OCI-LY3 (cell line): ENCODE data around the gene PIK3R2.

Experiments used
- H2AFZ ChIP-seq: fragments of 200-600, 300-600 bp; shearing (Covaris generic); 2 replicates; pipeline ENCODE4 v1.6.0; 2014; ENCODE audit warnings: antibody characterized with exemption, low read depth, low read length
- H3K27ac ChIP-seq: fragments of 200-600, 300-600 bp; sonication (generic); 2 replicates; pipeline ENCODE4 v1.5.1; 2014; ENCODE audit warnings: mild to moderate bottlenecking, low read length, moderate library complexity, mixed read lengths
- H3K27me3 ChIP-seq: fragments of 200-600, 300-600 bp; sonication (generic); 2 replicates; pipeline ENCODE4 v1.6.1; 2014; ENCODE audit warnings: low read depth, low read length, mixed read lengths
- H3K36me3 ChIP-seq: fragments of 200-600, 300-600 bp; sonication (generic); replicated peaks from 2 replicates; pipeline ENCODE3; 2014; ENCODE audit warnings: low read depth, low read length, mixed read lengths
- H3K4me1 ChIP-seq: fragments of 300-600, 200-600 bp; sonication (generic); 2 replicates; pipeline ENCODE4 v1.6.1; 2014; ENCODE audit warnings: low read length, mixed read lengths
- H3K4me2 ChIP-seq: fragments of 200-600, 300-600 bp; sonication (generic); 2 replicates; pipeline ENCODE4 v1.6.1; 2014; ENCODE audit warnings: low read length, mixed read lengths
- H3K4me3 ChIP-seq: fragments of 300-600, 200-600 bp; sonication (generic); 2 replicates; pipeline ENCODE4 v1.5.1; 2014; ENCODE audit warnings: antibody characterized with exemption, mild to moderate bottlenecking, low read length, moderate library complexity
- H3K79me2 ChIP-seq: fragments of 300-600, 200-600 bp; shearing (Covaris generic); 2 replicates; pipeline ENCODE4 v1.6.1; 2014; ENCODE audit warnings: mild to moderate bottlenecking, low read length, mixed read lengths
- H3K9ac ChIP-seq: fragments of 300-600, 200-600 bp; shearing (Covaris generic); 2 replicates; pipeline ENCODE4 v1.6.0; 2014; ENCODE audit warnings: mild to moderate bottlenecking, low read length, moderate library complexity
- H3K9me3 ChIP-seq: fragments of 200-600, 300-600 bp; shearing (Covaris generic); 2 replicates; pipeline ENCODE4 v1.6.1; 2014; ENCODE audit warnings: low read length, mixed read lengths; ENCODE audit not compliant: insufficient read depth
- H4K20me1 ChIP-seq: fragments of 200-600, 300-600 bp; sonication (generic); 2 replicates; pipeline ENCODE4 v1.6.1; 2016; ENCODE audit warnings: low read length, mixed read lengths; ENCODE audit not compliant: insufficient read depth
- CTCF ChIP-seq: fragments of 200-600, 300-600 bp; sonication (generic); IDR thresholded peaks from 2 replicates; pipeline ENCODE4 v1.5.1; 2014; ENCODE audit warnings: antibody characterized with exemption, low read length, low read depth
- EZH2phosphoT487 ChIP-seq: fragments of 200-600 bp; shearing (Covaris generic); IDR thresholded peaks from 2 replicates; pipeline ENCODE4 v1.6.1; 2018; ENCODE audit warnings: antibody characterized with exemption, mixed run types, low read depth

The PIK3R2 gene

DNA sequence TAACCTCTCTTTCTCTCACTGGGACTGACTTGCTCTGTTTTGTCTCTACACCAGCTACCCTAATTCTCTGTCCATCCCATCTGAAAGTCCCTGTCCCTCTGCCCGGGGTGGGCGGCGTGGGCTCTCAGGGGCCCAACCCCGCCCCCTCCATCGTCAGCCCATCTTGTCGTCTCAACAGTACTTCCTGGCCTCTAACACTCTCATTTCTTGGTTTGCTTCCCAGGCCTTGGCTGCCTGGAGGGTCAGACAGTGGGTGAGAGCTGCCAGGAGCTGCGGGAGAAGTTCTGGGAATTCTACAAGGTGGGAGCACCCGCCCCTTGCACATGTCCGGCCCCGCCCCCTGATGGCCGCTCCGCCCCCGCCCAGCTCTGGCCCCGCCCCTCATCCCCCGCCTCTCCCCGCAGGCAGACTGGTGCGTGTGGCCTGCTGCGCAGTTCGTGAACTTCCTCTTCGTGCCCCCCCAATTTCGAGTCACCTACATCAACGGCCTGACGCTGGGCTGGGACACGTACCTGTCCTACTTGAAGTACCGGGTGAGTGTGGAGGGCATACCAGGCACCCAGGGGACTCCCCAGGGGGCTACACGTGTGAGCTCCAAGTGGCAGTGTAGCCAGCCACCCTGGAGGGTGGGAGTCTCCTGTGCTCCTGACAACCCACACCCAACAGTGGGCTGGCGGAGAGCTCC, 41.7 kb downstream of the PIK3R2 start:
- Histone ChIP-seq H3K9ac (no peak overlapping the region), H3K36me3 (peaks cover 3% of the 10 kb centered on the region), H2AFZ (no peak overlapping the region), H3K4me2 (peak overlapping the region; percentile 90), H3K4me3 (peak overlapping the region; percentile 87; the same call in 1 of the 2 replicates), H3K27ac (no peak overlapping the region), H3K9me3 (no peaks in the 10 kb centered on the region), H3K27me3 (no peaks in the 10 kb centered on the region), H3K79me2 (peaks cover 12% of the 10 kb centered on the region), H3K4me1 (peaks cover 20% of the 10 kb centered on the region), H4K20me1 (no peaks in the 10 kb centered on the region; the same call in 1 of the 2 replicates)
- TF ChIP-seq EZH2phosphoT487 (no peak), CTCF (no peak)

DNA sequence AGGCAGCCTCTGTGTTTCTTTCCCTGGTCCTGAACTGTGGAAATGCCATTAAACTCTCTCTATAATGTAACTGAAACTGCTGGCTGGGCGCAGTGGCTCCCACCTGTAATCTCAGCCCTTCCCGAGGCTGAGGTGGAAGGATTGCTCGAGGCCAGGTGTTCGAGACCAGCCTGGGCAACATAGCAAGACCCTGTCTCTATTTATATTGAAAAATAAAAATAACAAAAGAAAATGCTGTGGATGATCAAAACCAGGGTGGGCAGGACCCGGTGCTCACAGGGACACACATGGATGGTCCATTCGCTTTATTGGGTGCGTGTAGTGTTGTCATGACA, 43.5 kb downstream of the PIK3R2 start:
- Histone ChIP-seq H3K79me2 (peaks cover 12% of the 10 kb centered on the region), H4K20me1 (no peaks in the 10 kb centered on the region; the same call in 1 of the 2 replicates), H3K27ac (no peak overlapping the region), H3K27me3 (no peaks in the 10 kb centered on the region), H3K4me1 (peaks cover 18% of the 10 kb centered on the region), H3K9ac (no peak overlapping the region), H3K4me2 (no peak overlapping the region), H3K9me3 (no peaks in the 10 kb centered on the region), H3K4me3 (no peak overlapping the region), H2AFZ (no peak overlapping the region), H3K36me3 (peaks cover 3% of the 10 kb centered on the region)
- no peak for TF ChIP-seq EZH2phosphoT487
- no peak for TF ChIP-seq CTCF

- peaks cover 12% of the 10 kb centered on the region for H3K79me2 ChIP-seq
- no peak overlapping the region for H3K9ac ChIP-seq
- H2AFZ ChIP-seq, result no peak overlapping the region
- H3K4me1 ChIP-seq, result peaks cover 10% of the 10 kb centered on the region
- no peak for TF ChIP-seq EZH2phosphoT487
- TF ChIP-seq CTCF, result no peak
- H3K36me3 ChIP-seq, result peaks cover 7% of the 10 kb centered on the region
- H3K4me3 ChIP-seq, result no peak overlapping the region
- H3K9me3 ChIP-seq, result no peaks in the 10 kb centered on the region
- no peak overlapping the region for H3K27ac ChIP-seq
- peaks cover 4% of the 10 kb centered on the region for H4K20me1 ChIP-seq
- H3K4me2 ChIP-seq, result no peak overlapping the region
- no peaks in the 10 kb centered on the region for H3K27me3 ChIP-seq
Observed at GRCh38 chr19:18197306-18197705, 44.3 kb downstream of the PIK3R2 start.

DNA sequence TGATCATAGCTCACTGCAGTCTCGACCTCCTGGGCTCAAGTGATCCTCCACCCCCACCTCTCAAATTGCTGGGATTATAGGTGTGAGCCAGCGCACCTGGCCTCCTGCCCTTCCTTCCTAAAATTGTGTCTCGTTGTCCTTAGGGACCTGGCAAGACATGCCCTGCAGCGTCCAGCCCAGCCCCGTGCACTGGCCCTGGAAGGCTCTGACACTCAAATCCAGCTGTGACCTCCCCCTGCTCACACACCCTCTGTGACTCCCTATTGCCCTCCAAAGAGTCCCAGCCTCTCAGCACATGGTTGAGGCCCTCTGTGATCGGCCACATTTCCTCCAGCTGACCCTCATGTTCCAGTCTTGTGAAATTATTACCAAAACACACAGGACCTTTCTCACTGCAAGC, 45.0 kb downstream of the PIK3R2 start:
- Histone ChIP-seq H3K27ac (no peak overlapping the region), H4K20me1 (peaks cover 8% of the 10 kb centered on the region), H3K79me2 (peaks cover 12% of the 10 kb centered on the region), H3K4me2 (no peak overlapping the region), H2AFZ (no peak overlapping the region), H3K4me1 (peaks cover 13% of the 10 kb centered on the region), H3K9ac (no peak overlapping the region), H3K9me3 (no peaks in the 10 kb centered on the region), H3K27me3 (no peaks in the 10 kb centered on the region), H3K36me3 (peaks cover 9% of the 10 kb centered on the region), H3K4me3 (no peak overlapping the region)
- no peak for TF ChIP-seq CTCF
- TF ChIP-seq EZH2phosphoT487, result no peak
